A549 (cell line): ENCODE results near the gene SIGLEC5. TPM values are rescaled to one million over a fixed set of nuclear protein-coding genes. Genes with fewer than 3 reads are reported as not detected.

Source experiments
- ATAC-seq, 2 experiments: fragments of 200-7000 bp in 1 of 2; fragments of >200 bp in 1 of 2; cut with Nextera tagmentation in 1 of 2; cut with Tn5 transposase in 1 of 2; 3 replicates each; pipeline versions ENCODE4 v1.8.0 to v1.9.1; 2018 to 2020; ENCODE audit warnings: mild to moderate bottlenecking in 1 of 2, moderate library complexity in 1 of 2
- CTCF ChIA-PET: fragments of 300-600 bp; sonication (Branson Sonifier 250); formaldehyde crosslinking; extraction: SDS; loops from one replicate; lab custom pipeline; 2021; ENCODE audit warnings: antibody characterized with exemption, inconsistent platforms; lab: Yijun Ruan, JAX
- POLR2A ChIA-PET: fragments of 350-600 bp; formaldehyde crosslinking; extraction: SDS; loops from one replicate; lab custom pipeline; 2021; ENCODE audit warnings: antibody characterized with exemption, inconsistent platforms; lab: Yijun Ruan, JAX
- DNase-seq, 2 experiments: peaks; one replicate each; pipeline versions ENCODE4 v3.0.0 to v3.0.0-alpha.2; 2011 to 2016; ENCODE audit warnings: low read depth in 1 of 2, low spot score in 1 of 2
- FAIRE-seq: peaks from 2 replicates; lab custom pipeline; 2011; peaks lifted over from hg19 to GRCh38; lab: Jason Lieb, UNC
- H3K27ac ChIP-seq, 2 experiments: fragments of >200 bp; sonication (Bioruptor Twin); formaldehyde crosslinking; 3 replicates each; pipeline ENCODE4 v1.5.1; 2016 to 2017
- H3K4me1 ChIP-seq: fragments of >200 bp; sonication (Bioruptor Twin); formaldehyde crosslinking; 3 replicates; pipeline ENCODE4 v1.6.1; 2016
- H3K4me2 ChIP-seq: fragments of >200 bp; sonication (Bioruptor Twin); formaldehyde crosslinking; 3 replicates; pipeline ENCODE4 v1.6.1; 2016
- H3K4me3 ChIP-seq: fragments of >200 bp; sonication (Bioruptor Twin); formaldehyde crosslinking; 3 replicates; pipeline ENCODE4 v1.5.1; 2016
- H3K9me3 ChIP-seq: fragments of >200 bp; sonication (Bioruptor Twin); formaldehyde crosslinking; 3 replicates; pipeline ENCODE4 v1.6.1; 2016
- CHD4 ChIP-seq: fragments of 200-600 bp; sonication (generic); IDR thresholded peaks from 2 replicates; pipeline ENCODE4 v1.6.1; 2016; ENCODE audit warnings: antibody characterized with exemption, mild to moderate bottlenecking, borderline replicate concordance
- CTCF ChIP-seq: fragments of >200 bp; sonication (Bioruptor Twin); formaldehyde crosslinking; IDR thresholded peaks from 3 replicates; pipeline ENCODE4 v1.5.1; 2016
- E2F6 ChIP-seq: IDR thresholded peaks from 2 replicates; pipeline ENCODE4 v1.6.1; 2012; ENCODE audit warnings: low read depth, borderline replicate concordance
- EHF ChIP-seq: fragments of 250-450 bp; sonication (Bioruptor Pico); IDR thresholded peaks from 2 replicates; pipeline ENCODE4 v1.5.0; 2020; ENCODE audit warnings: mild to moderate bottlenecking
- FOSL2 ChIP-seq, 2 experiments: fragments of 450-650 bp in 1 of 2; fragments of >200 bp in 1 of 2; sonication (Bioruptor Twin) in 1 of 2; formaldehyde crosslinking; IDR thresholded peaks; 2 replicates each; pipeline versions ENCODE4 v1.5.0 to v1.6.1; 2016 to 2020; ENCODE audit warnings: mild to moderate bottlenecking in 1 of 2, moderate library complexity in 1 of 2
- HEYL ChIP-seq: fragments of 250-450 bp; sonication (Bioruptor Pico); IDR thresholded peaks from 2 replicates; pipeline ENCODE4 v1.8.0; 2021; ENCODE audit warnings: mild to moderate bottlenecking, moderate library complexity
- HOXA7 ChIP-seq: fragments of 250-450 bp; sonication (Bioruptor Pico); IDR thresholded peaks from 2 replicates; pipeline ENCODE4 v1.5.0; 2020; ENCODE audit warnings: mild to moderate bottlenecking, moderate library complexity
- MAFK ChIP-seq: fragments of 450-650 bp; IDR thresholded peaks from 2 replicates; pipeline ENCODE4 v1.6.1; 2014; ENCODE audit not compliant: partially characterized antibody
- NR3C1 ChIP-seq: fragments of >200 bp; sonication (Bioruptor Twin); formaldehyde crosslinking; IDR thresholded peaks from 3 replicates; pipeline ENCODE4 v1.6.1; 2017
- PHF8 ChIP-seq: fragments of 200-600 bp; sonication (generic); IDR thresholded peaks from 2 replicates; pipeline ENCODE4 v1.6.1; 2016; ENCODE audit warnings: low read depth, mild to moderate bottlenecking, antibody characterized with exemption, moderate library complexity, borderline replicate concordance
- POLR2AphosphoS2 ChIP-seq: conservative IDR thresholded peaks from 2 replicates; pipeline ENCODE4 v1.6.1; 2012; ENCODE audit warnings: low read length, improper control_type of control experiment, inconsistent platforms
- RAD21 ChIP-seq, 2 experiments: fragments of >200 bp in 1 of 2; sonication (Bioruptor Twin) in 1 of 2; formaldehyde crosslinking in 1 of 2; IDR thresholded peaks in 1 of 2; conservative IDR thresholded peaks in 1 of 2; 2 replicates in 1 of 2; 3 replicates in 1 of 2; pipeline ENCODE4 v1.6.1; 2012 to 2018; ENCODE audit warnings: inconsistent platforms in 1 of 2
- REST ChIP-seq: fragments of 200-600 bp; sonication (generic); IDR thresholded peaks from 2 replicates; pipeline ENCODE4 v1.6.1; 2016; ENCODE audit warnings: antibody characterized with exemption, mild to moderate bottlenecking, moderate library complexity
- RFX5 ChIP-seq: fragments of 450-650 bp; IDR thresholded peaks from 2 replicates; pipeline ENCODE4 v1.7.1; 2014; ENCODE audit warnings: antibody characterized with exemption, mild to moderate bottlenecking, moderate library complexity
- RNF2 ChIP-seq: fragments of 200-600 bp; sonication (generic); IDR thresholded peaks from 2 replicates; pipeline ENCODE4 v1.6.1; 2016; ENCODE audit warnings: low read depth, mild to moderate bottlenecking, antibody characterized with exemption, moderate library complexity, borderline replicate concordance
- SMC3 ChIP-seq: fragments of >200 bp; sonication (Bioruptor Twin); formaldehyde crosslinking; IDR thresholded peaks from 3 replicates; pipeline ENCODE4 v1.6.1; 2018; ENCODE audit warnings: inconsistent platforms
- SREBF2 ChIP-seq: fragments of 450-650 bp; IDR thresholded peaks from 2 replicates; pipeline ENCODE4 v1.6.1; 2014; ENCODE audit warnings: mild to moderate bottlenecking, moderate library complexity
- TFCP2L1 ChIP-seq: fragments of 250-450 bp; sonication (Bioruptor Pico); IDR thresholded peaks from 2 replicates; pipeline ENCODE4 v1.5.0; 2021; ENCODE audit warnings: mild to moderate bottlenecking
- ZNF302 ChIP-seq: fragments of 250-450 bp; sonication (Bioruptor Pico); IDR thresholded peaks from 2 replicates; pipeline ENCODE4 v1.9.0; 2021; ENCODE audit warnings: inconsistent platforms, mild to moderate bottlenecking, moderate library complexity
- ZSCAN20 ChIP-seq: fragments of 250-450 bp; sonication (Bioruptor Pico); IDR thresholded peaks from 2 replicates; pipeline ENCODE4 v1.8.0; 2022; ENCODE audit warnings: mild to moderate bottlenecking, moderate library complexity
- WGBS: methylation state at CpG from one replicate; pipeline ENCODE4 v1.1.6; 2017; ENCODE audit errors: missing lambda C conversion rate; 5-methylcytosine and 5-hydroxymethylcytosine counted together
- polyA plus RNA-seq, 4 experiments: library from polyadenylated mRNA; depleted of rRNA in 3 of 4; stranded (reverse); fragments of >200 nt; fragmentation: RNase III in 1 of 4; extraction: RNeasy Plus Mini Kit Qiagen cat#74134 plus additional on column Dnase treatment in 1 of 4; gene quantifications; 2 replicates in 3 of 4; 3 replicates in 1 of 4; pipeline ENCODE4 v1.2.3, GENCODE V29; 2011 to 2017
- TF ChIP-seq, protein P1 (sequence below): fragments of 450-650 bp; IDR thresholded peaks from 2 replicates; pipeline ENCODE4 v1.6.1; 2014; ENCODE audit warnings: antibody characterized with exemption
- TF ChIP-seq, protein P2 (sequence below): fragments of 250-450 bp; sonication (Bioruptor Pico); IDR thresholded peaks from 2 replicates; pipeline ENCODE4 v1.5.0; 2021; ENCODE audit warnings: mild to moderate bottlenecking, moderate library complexity, borderline replicate concordance
- TF ChIP-seq, protein P3 (sequence below): IDR thresholded peaks from 2 replicates; pipeline ENCODE4 v1.6.1; 2012

The SIGLEC5 gene
- polyA plus RNA-seq, 2 of the 4 experiments (the other 2 are of a cell fraction): not detected

- no peaks in the 10 kb centered on the region for H3K4me1 ChIP-seq
- TF ChIP-seq ZNF302 (CRISPR knock-in tag) (no peak), ZSCAN20 (no peak), MAFK (peak; percentile 71)
- TF ChIP-seq, all 56 proteins: peak for 1
- 76% methylated on average over 3 of the region's 3 CpGs for WGBS
- FAIRE-seq (no peak), ATAC-seq (no peak), DNase-seq (no peak)
- CTCF ChIA-PET: interaction anchor here (1.0 kb wide), 1 partner anchor 17 kb away, joined by 3 read pairs; no protein-coding TSS in a partner anchor
- H3K4me3 ChIP-seq: no peak overlapping the region
- POLR2A ChIA-PET: no interaction called here
- H3K4me2 ChIP-seq: no peak overlapping the region
- H3K27ac ChIP-seq: no peak overlapping the region
- H3K9me3 ChIP-seq: peaks cover 20% of the 10 kb centered on the region
Measured at GRCh38 chr19:51640386-51640785, 10.2 kb upstream of the SIGLEC5 start.

DNA sequence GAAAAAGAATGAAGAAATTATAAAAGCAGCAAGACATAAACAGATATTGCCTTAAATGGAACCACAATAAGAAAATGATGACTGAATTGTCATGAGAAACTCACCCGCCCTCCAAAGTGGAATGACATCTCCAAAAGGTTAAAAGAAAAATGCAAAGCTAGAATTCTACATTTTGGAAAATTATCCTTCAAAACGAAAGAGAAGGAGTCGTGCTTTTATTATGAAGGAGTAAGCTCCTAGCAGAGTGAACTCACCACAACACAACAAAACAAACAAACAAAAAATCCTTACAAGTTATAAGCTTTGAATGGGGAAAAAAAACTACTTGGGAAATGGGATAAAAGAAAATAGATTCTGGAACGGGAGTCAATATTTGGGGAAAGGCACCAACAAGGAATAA is 9.7 kb upstream of the SIGLEC5 start:
- FAIRE-seq: no peak
- ChIA-PET CTCF (no interaction called here), POLR2A (no interaction called here)
- DNase-seq: no peak
- H3K4me2 ChIP-seq: no peak overlapping the region
- H3K9me3 ChIP-seq: peaks cover 24% of the 10 kb centered on the region
- TF ChIP-seq, protein P1, sequence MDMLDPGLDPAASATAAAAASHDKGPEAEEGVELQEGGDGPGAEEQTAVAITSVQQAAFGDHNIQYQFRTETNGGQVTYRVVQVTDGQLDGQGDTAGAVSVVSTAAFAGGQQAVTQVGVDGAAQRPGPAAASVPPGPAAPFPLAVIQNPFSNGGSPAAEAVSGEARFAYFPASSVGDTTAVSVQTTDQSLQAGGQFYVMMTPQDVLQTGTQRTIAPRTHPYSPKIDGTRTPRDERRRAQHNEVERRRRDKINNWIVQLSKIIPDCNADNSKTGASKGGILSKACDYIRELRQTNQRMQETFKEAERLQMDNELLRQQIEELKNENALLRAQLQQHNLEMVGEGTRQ: no peak
- peak; percentile 50; the same call in 1 of the 2 replicates for TF ChIP-seq RNF2
- no peak for TF ChIP-seq SREBF2
- WGBS: 2% methylated on average over 4 of the region's 4 CpGs
- no peak for ATAC-seq
- no peak overlapping the region for H3K4me3 ChIP-seq
- no peak overlapping the region for H3K27ac ChIP-seq
- H3K4me1 ChIP-seq: no peaks in the 10 kb centered on the region

DNA sequence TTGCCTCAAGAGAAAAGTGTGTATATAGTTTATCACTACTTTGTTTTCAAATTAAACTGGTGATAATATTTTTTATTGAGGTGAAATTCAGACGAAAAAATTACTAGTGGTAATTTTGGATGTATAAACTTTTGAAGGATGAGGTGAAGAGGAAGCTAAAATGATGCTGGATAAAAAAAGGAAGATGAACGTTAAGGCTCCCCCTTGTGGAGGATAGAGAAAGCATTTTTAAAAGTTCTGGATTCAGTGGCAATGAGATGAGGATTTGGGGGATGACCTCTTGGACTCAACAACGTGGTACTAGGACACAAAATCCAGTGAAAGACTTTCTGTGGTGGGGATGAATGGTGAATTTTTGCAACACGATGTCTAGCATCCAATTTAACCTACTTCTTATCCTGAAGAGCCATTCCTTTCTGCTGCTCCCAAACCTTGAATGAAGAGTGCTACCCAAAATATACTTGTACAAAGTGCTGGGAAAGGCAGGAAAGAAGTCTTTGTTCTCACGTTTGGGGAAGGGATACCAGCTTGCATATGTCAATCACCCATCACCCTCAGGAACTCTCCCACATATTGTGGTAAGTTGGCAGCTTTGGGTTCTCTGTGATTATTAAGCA is 7.3 kb upstream of the SIGLEC5 start:
- no peak for FAIRE-seq
- POLR2A ChIA-PET: no interaction called here
- peak; percentile 31 for DNase-seq
- 1% methylated on average over 5 of the region's 5 CpGs for WGBS
- CTCF ChIA-PET: interaction anchor here (1.0 to 1.9 kb wide), 9 partner anchors 12 to 167 kb away, joined by 3 to 6 read pairs (median 3); no protein-coding TSS in a partner anchor
- no peak for ATAC-seq
- no peak overlapping the region for H3K27ac ChIP-seq
- no peak overlapping the region for H3K4me3 ChIP-seq
- no peaks in the 10 kb centered on the region for H3K4me1 ChIP-seq
- peaks cover 24% of the 10 kb centered on the region for H3K9me3 ChIP-seq
- no peak overlapping the region for H3K4me2 ChIP-seq
- no peak for TF ChIP-seq CHD4
- no peak for TF ChIP-seq E2F6
- no peak for TF ChIP-seq RFX5
- no peak for TF ChIP-seq POLR2AphosphoS2
- no peak for TF ChIP-seq HOXA7
- TF ChIP-seq SMC3: peak; percentile 33; the same call in 2 of the 3 replicates
- no peak for TF ChIP-seq TFCP2L1
- peak; percentile 27 to 44; a peak in 2 of 5 replicates for TF ChIP-seq RAD21 (conservative IDR thresholded peaks at IDR 0.05 in 1 of 2, IDR thresholded peaks at IDR 0.05 in 1 of 2)
- TF ChIP-seq PHF8: no peak
- TF ChIP-seq, protein P2, sequence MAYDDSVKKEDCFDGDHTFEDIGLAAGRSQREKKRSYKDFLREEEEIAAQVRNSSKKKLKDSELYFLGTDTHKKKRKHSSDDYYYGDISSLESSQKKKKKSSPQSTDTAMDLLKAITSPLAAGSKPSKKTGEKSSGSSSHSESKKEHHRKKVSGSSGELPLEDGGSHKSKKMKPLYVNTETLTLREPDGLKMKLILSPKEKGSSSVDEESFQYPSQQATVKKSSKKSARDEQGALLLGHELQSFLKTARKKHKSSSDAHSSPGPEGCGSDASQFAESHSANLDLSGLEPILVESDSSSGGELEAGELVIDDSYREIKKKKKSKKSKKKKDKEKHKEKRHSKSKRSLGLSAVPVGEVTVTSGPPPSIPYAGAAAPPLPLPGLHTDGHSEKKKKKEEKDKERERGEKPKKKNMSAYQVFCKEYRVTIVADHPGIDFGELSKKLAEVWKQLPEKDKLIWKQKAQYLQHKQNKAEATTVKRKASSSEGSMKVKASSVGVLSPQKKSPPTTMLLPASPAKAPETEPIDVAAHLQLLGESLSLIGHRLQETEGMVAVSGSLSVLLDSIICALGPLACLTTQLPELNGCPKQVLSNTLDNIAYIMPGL (CRISPR knock-in tag): no peak
- peak; percentile 41 for TF ChIP-seq CTCF
- TF ChIP-seq NR3C1: no peak
- TF ChIP-seq FOSL2 (IDR thresholded peaks at IDR 0.05): no peak
- TF ChIP-seq FOSL2 (CRISPR knock-in tag; IDR thresholded peaks at IDR 0.05): no peak
- no peak for TF ChIP-seq ZNF302 (CRISPR knock-in tag)
- TF ChIP-seq EHF (CRISPR knock-in tag): no peak
- TF ChIP-seq, protein P3, sequence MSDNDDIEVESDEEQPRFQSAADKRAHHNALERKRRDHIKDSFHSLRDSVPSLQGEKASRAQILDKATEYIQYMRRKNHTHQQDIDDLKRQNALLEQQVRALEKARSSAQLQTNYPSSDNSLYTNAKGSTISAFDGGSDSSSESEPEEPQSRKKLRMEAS: no peak
- no peak for TF ChIP-seq HEYL (CRISPR knock-in tag)
- TF ChIP-seq REST: no peak
